A549 treated with dexamethasone at 1 μM for 4 hours (cell line): ENCODE measurements around the gene COMMD1. TPM values are rescaled to one million over a fixed set of nuclear protein-coding genes. Genes with fewer than 3 reads are reported as not detected.

Experiments
- total RNA-seq: library from RNA; stranded (reverse); fragments of 200-300 nt; extraction: Qiagen RNA extraction; gene quantifications from 5 replicates; pipeline ENCODE4 v1.2.3, GENCODE V29; 2022

COMMD1 gene
- 38.5 to 47.6 TPM (median 41.5 TPM) in 5 replicates for total RNA-seq

DNA sequence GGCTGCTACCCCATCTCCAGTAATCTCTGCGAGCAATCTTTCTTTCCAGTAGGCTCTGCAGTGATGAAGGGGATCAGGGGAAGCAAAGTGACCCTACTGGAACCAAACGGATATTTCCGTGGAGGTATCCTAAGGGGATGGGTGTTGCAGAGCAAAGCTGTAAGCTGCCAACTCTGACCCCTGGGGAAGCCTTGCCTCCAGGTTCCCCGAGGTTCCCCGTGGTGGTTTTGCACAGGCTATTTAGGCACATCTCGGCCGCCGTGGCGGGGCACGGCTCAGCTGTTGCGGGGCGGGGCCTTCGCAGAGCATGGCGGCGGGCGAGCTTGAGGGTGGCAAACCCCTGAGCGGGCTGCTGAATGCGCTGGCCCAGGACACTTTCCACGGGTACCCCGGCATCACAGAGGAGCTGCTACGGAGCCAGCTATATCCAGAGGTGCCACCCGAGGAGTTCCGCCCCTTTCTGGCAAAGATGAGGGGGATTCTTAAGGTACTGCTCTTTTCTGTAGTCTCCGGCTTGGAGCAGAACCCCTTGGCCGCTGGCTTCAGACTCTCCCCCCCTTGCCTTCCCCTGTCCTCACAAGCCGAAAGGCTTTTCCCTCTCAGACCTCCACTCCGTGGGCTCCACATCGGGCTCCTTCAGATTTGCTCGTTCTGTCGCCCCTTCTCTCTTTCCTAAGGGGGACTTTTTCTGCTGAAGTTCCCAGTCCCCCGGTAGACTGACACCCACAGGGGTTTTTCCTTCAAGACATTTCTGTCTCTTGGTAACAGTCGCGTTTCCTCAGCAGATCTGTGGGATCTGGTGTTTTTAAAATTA is at the start of gene COMMD1:
COMMD1 (plus strand) TSS at position 303 of the 814 bp plus-strand sequence; CDS start at position 308, 5 bp downstream.

DNA sequence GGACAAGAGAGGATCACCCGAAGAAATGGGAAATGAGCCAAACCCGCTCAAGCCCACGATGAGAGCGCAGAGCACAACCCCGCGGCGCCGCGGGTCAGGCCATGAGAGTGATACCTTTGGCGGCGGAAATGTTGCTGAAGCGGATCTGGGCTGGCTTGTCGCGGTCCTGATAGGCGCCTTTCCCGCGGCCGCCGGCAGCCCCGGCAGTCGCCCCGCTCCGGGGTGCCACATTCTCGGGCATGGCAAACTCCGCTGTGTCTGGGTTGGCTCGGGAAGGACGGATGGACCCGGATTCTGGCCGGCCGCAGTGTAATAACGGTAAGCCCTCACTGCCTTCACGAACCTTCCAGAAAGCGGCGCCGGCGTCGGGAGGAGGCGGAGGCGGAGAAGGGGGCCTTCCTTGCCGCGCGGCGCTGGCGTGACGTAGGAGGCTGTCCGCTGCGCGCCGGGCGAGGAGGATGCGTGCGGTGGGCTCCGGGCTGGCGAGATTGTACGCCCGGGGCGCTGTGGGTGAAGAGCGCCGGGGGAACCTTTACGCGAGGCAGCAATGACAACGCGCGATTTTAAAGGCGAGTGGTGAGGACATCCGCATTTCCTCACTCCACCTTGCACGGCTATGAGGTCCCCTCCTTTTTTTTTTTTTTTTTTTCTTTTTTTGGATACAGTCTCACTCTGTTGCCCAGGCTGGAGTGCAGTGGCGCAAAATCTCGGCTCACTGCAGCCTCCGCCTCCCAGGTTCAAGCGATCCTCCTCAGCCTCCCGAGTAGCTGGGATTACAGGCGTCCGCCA is 17.0 kb upstream of the COMMD1 start, which contains the start of gene CCT4:
CCT4 (minus strand) TSS at position 390 of the 789 bp plus-strand sequence; CDS start at position 241, 149 bp downstream.

Other genes with a start within 250 kb of the COMMD1 start
- gene FAM161A, start 51.6 kb upstream of the COMMD1 start, total RNA-seq: 6.0 to 9.9 TPM (median 8.7 TPM) in 5 replicates
- gene CCT4, start 17.0 kb upstream of the COMMD1 start, total RNA-seq: 296 to 312 TPM (median 310 TPM) in 5 replicates